H9 (cell line): ENCODE results near the gene SETD7. TPM values are rescaled to one million over a fixed set of nuclear protein-coding genes. Genes with fewer than 3 reads are reported as not detected.

Experiments
- DNase-seq: peaks from one replicate; pipeline ENCODE4 v3.0.0-alpha.2; 2017
- H2AFZ ChIP-seq: one replicate; pipeline ENCODE4 v1.6.1; 2013; ENCODE audit warnings: mild to moderate bottlenecking, low read length, control low read depth, moderate library complexity
- H2AK5ac ChIP-seq: 2 replicates; pipeline ENCODE4 v1.6.1; 2013; ENCODE audit warnings: low read length, control low read depth, mixed read lengths; ENCODE audit not compliant: insufficient read length
- H2BK120ac ChIP-seq: one replicate; pipeline ENCODE4 v1.6.1; 2013; ENCODE audit warnings: low read depth, mild to moderate bottlenecking, low read length, control low read depth, inconsistent platforms; ENCODE audit not compliant: poor library complexity, severe bottlenecking
- H2BK12ac ChIP-seq: 2 replicates; pipeline ENCODE4 v1.6.1; 2013; ENCODE audit warnings: low read length, control low read depth, mixed read lengths, low read depth; ENCODE audit not compliant: insufficient read length
- H2BK15ac ChIP-seq: 2 replicates; pipeline ENCODE4 v1.6.1; 2013; ENCODE audit warnings: low read depth, low read length, control low read depth
- H2BK20ac ChIP-seq: one replicate; pipeline ENCODE4 v1.6.1; 2013; ENCODE audit warnings: low read depth, mild to moderate bottlenecking, low read length, control low read depth, inconsistent platforms; ENCODE audit not compliant: poor library complexity, severe bottlenecking
- H2BK5ac ChIP-seq: 2 replicates; pipeline ENCODE4 v1.6.1; 2013; ENCODE audit warnings: low read length, control low read depth, mixed read lengths; ENCODE audit not compliant: insufficient read length
- H3K14ac ChIP-seq: 2 replicates; pipeline ENCODE4 v1.6.1; 2013; ENCODE audit warnings: low read length, control low read depth; ENCODE audit not compliant: insufficient read depth
- H3K18ac ChIP-seq: 2 replicates; pipeline ENCODE4 v1.6.1; 2013; ENCODE audit warnings: low read depth, mild to moderate bottlenecking, mixed read lengths, low read length, control low read depth; ENCODE audit not compliant: insufficient read length
- H3K23ac ChIP-seq: 2 replicates; pipeline ENCODE4 v1.6.1; 2013; ENCODE audit warnings: low read length, control low read depth, mixed read lengths, low read depth; ENCODE audit not compliant: insufficient read length
- H3K23me2 ChIP-seq: 2 replicates; pipeline ENCODE4 v1.6.1; 2013; ENCODE audit warnings: low read depth, mild to moderate bottlenecking, mixed read lengths, low read length, control low read depth; ENCODE audit not compliant: insufficient read length, poor library complexity, severe bottlenecking
- H3K27ac ChIP-seq: 2 replicates; pipeline ENCODE4 v1.5.1; 2013; ENCODE audit warnings: low read length, control low read depth, mixed read lengths, low read depth; ENCODE audit not compliant: insufficient read length
- H3K27me3 ChIP-seq: 2 replicates; pipeline ENCODE4 v1.6.1; 2013; ENCODE audit warnings: low read length, control low read depth, inconsistent platforms; ENCODE audit not compliant: insufficient read depth
- H3K4ac ChIP-seq: 2 replicates; pipeline ENCODE4 v1.6.1; 2013; ENCODE audit warnings: low read depth, mild to moderate bottlenecking, control low read depth, inconsistent platforms, low read length, moderate library complexity
- H3K4me1 ChIP-seq: 2 replicates; pipeline ENCODE4 v1.6.1; 2013; ENCODE audit warnings: low read length, control low read depth, inconsistent platforms; ENCODE audit not compliant: insufficient read depth
- H3K4me2 ChIP-seq: 2 replicates; pipeline ENCODE4 v1.6.1; 2013; ENCODE audit warnings: low read length, control low read depth, mixed read lengths; ENCODE audit not compliant: insufficient read length, insufficient read depth
- H3K56ac ChIP-seq: 2 replicates; pipeline ENCODE4 v1.6.1; 2013; ENCODE audit warnings: low read depth, mild to moderate bottlenecking, mixed read lengths, low read length, control low read depth; ENCODE audit not compliant: insufficient read length
- H3K79me1 ChIP-seq: 2 replicates; pipeline ENCODE4 v1.6.1; 2013; ENCODE audit warnings: low read depth, mild to moderate bottlenecking, moderate library complexity, low read length, control low read depth, inconsistent platforms; ENCODE audit not compliant: insufficient read depth, poor library complexity, severe bottlenecking
- H3K79me2 ChIP-seq: 2 replicates; pipeline ENCODE4 v1.6.1; 2013; ENCODE audit warnings: low read length, control low read depth, inconsistent platforms; ENCODE audit not compliant: insufficient read depth
- H3K9ac ChIP-seq: 2 replicates; pipeline ENCODE4 v1.6.1; 2013; ENCODE audit warnings: low read length, control low read depth, mixed read lengths; ENCODE audit not compliant: insufficient read length; ENCODE audit errors: extremely low read depth
- H3K9me3 ChIP-seq: one replicate; pipeline ENCODE4 v1.6.1; 2013; ENCODE audit warnings: low read depth, low read length, inconsistent platforms; ENCODE audit not compliant: control insufficient read depth
- H3T11ph ChIP-seq: one replicate; pipeline ENCODE4 v1.6.1; 2013; ENCODE audit warnings: mild to moderate bottlenecking, low read length, control low read depth, inconsistent platforms
- H4K20me1 ChIP-seq: one replicate; pipeline ENCODE4 v1.6.1; 2013; ENCODE audit not compliant: control insufficient read depth, insufficient read length, insufficient read depth
- H4K5ac ChIP-seq: 2 replicates; pipeline ENCODE4 v1.6.1; 2013; ENCODE audit warnings: low read depth, mild to moderate bottlenecking, mixed read lengths, low read length, control low read depth; ENCODE audit not compliant: insufficient read length
- H4K8ac ChIP-seq: replicated peaks from 2 replicates; pipeline ENCODE4 v1.6.1; 2013; ENCODE audit warnings: low read length, control low read depth, mixed read lengths, low read depth; ENCODE audit not compliant: insufficient read length
- H4K91ac ChIP-seq: 2 replicates; pipeline ENCODE4 v1.6.1; 2013; ENCODE audit warnings: low read depth, mild to moderate bottlenecking, moderate library complexity, mixed read lengths, low read length, control low read depth; ENCODE audit not compliant: insufficient read length
- H3K27ac Mint-ChIP-seq, 3 experiments: 2 replicates in 2 of 3; 3 replicates in 1 of 3; pipeline ENCODE4 v1.8.0; 2020 to 2021; ENCODE audit warnings: mixed read lengths in 3 of 3, mild to moderate bottlenecking in 1 of 3, moderate library complexity in 1 of 3
- H3K27me3 Mint-ChIP-seq: 2 replicates; pipeline ENCODE4 v1.8.0; 2021; ENCODE audit warnings: low read depth, mild to moderate bottlenecking, moderate library complexity, mixed read lengths
- H3K36me3 Mint-ChIP-seq, 3 experiments: 2 replicates in 2 of 3; 3 replicates in 1 of 3; pipeline ENCODE4 v1.8.0; 2020 to 2021; ENCODE audit warnings: low read depth in 3 of 3, mixed read lengths in 3 of 3; ENCODE audit not compliant: insufficient read depth in 1 of 3
- H3K4me1 Mint-ChIP-seq, 2 experiments: 2 replicates each; pipeline ENCODE4 v1.8.0; 2020; ENCODE audit warnings: mixed read lengths in 2 of 2
- H3K4me3 Mint-ChIP-seq, 2 experiments: 2 replicates in 1 of 2; 3 replicates in 1 of 2; pipeline ENCODE4 v1.8.0; 2020 to 2021; ENCODE audit warnings: mild to moderate bottlenecking in 2 of 2, mixed read lengths in 2 of 2, moderate library complexity in 1 of 2
- H3K9me3 Mint-ChIP-seq, 2 experiments: 2 replicates in 1 of 2; 3 replicates in 1 of 2; pipeline ENCODE4 v1.8.0; 2020; ENCODE audit warnings: mild to moderate bottlenecking in 2 of 2, mixed read lengths in 2 of 2, moderate library complexity in 1 of 2
- CTCF ChIP-seq: fragments of 200-600 bp; sonication (generic); conservative IDR thresholded peaks from 3 replicates; pipeline ENCODE4 v1.8.0; 2021; ENCODE audit warnings: antibody characterized with exemption, mild to moderate bottlenecking
- WGBS: extraction: QIAGEN DNeasy Blood & Tissue Kit; methylation state at CpG from one replicate; pipeline ENCODE4 v1.1.7; 2013; ENCODE audit warnings: missing lambda C conversion rate, low lambda C conversion rate, mixed read lengths; ENCODE audit not compliant: insufficient read length; ENCODE audit errors: extremely low coverage; 5-methylcytosine and 5-hydroxymethylcytosine counted together
- total RNA-seq: library from RNA; stranded (reverse); gene quantifications from 2 replicates; pipeline ENCODE4 v1.2.1, GENCODE V29; 2021

The SETD7 gene
- total RNA-seq, 1 experiment from 2014 or later, result 1.5 TPM

DNA sequence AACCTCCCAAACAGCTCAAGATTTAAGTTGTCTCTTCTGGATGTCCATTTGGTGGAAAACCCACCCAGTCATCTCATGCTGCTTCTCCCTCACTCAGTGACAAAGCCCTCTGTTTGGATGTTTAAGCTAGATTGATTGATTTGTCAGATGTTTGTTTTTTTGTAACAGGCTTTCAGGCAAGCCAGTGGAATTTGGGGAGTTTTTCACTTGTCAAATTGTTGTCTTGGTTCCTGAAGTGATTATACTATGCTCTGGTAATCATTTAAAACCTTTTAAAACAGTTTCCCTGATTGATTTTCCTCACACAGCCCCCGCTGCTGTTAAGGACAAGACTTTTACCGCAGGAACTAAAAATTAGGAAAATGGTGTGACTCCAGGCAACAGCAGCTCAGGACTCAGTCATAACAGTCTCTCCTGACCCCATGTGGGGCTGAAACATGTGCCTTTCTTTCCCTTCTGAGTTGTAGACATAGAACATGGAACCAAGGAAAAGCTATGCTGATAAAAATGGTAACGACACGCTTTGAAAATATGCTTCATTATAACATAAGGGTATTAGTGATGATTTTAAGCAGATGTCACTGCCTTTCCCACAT is 40.8 kb upstream of the SETD7 start:
- Histone ChIP-seq H3K18ac (no peak overlapping the region), H2BK15ac (no peak overlapping the region), H3K27me3 (no peaks in the 10 kb centered on the region), H2BK120ac (no peak overlapping the region), H2BK12ac (no peak overlapping the region), H2AFZ (no peak overlapping the region), H3K79me2 (no peaks in the 10 kb centered on the region), H3K23me2 (no peaks in the 10 kb centered on the region), H3K79me1 (no peaks in the 10 kb centered on the region), H4K5ac (no peak overlapping the region), H3T11ph (no peak overlapping the region), H4K91ac (no peak overlapping the region), H3K9ac (no peak overlapping the region), H4K8ac (no peak overlapping the region), H3K9me3 (no peaks in the 10 kb centered on the region), H3K4me2 (no peak overlapping the region), H3K27ac (no peak overlapping the region), H2BK20ac (no peak overlapping the region), H3K4ac (no peak overlapping the region), H3K56ac (no peak overlapping the region), H3K14ac (no peak overlapping the region), H2BK5ac (no peak overlapping the region), H4K20me1 (no peaks in the 10 kb centered on the region), H2AK5ac (no peak overlapping the region), H3K23ac (no peak overlapping the region), H3K4me1 (no peaks in the 10 kb centered on the region)
- Mint-ChIP-seq H3K27me3 (peaks cover 33% of the 10 kb centered on the region), H3K4me3 (no peak overlapping the region), H3K36me3 (no peaks in the 10 kb centered on the region), H3K27ac (no peak overlapping the region), H3K4me1 (no peaks in the 10 kb centered on the region), H3K9me3 (no peaks in the 10 kb centered on the region)
- no peak for DNase-seq
- no peak for TF ChIP-seq CTCF
- whole genome bisulfite sequencing, result no CpG with 5 or more reads among the region's 4 CpGs
